Anterior cingulate cortex (tissue), 58 donors: ENCODE data around the gene NFAM1.

Source experiments
- DNase-seq, 58 donors: peaks; one replicate each; lab custom pipeline; 2025; lab: John Stamatoyannopoulos, UW

Gene NFAM1

DNA sequence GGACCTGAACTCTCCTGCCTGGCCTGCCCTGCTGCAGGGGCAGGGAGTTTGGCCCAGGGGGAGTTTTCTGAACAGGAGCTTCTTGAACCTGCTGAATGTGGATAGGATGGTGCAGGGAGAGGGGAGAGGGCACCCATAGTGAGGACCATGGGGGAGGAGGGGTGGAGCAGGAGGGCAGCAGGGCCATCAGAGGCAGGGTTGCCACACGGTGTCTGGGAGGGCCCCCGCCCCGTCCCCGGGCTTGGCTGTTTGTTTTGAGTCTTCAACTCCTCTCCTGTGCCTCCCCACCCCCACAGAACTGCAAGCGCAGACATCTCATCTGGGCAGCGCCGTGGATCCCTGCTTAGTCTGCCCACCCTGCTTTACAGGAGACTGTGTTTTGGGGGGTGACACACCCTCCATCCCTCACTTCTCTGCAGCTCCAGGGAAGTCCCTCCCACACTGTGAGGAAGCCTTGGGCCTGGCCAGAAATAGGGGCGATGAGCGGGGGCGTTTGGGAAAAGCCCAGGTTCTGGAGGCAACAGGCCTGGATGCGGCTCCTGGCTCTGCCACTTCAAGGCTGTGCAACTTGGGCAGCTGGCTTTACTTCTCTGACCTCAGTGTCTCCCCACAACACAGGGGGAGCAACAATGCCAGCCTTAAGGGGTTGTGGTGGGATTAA lies 14.4 kb downstream of the NFAM1 start:
- DNase-seq: no peak

DNA sequence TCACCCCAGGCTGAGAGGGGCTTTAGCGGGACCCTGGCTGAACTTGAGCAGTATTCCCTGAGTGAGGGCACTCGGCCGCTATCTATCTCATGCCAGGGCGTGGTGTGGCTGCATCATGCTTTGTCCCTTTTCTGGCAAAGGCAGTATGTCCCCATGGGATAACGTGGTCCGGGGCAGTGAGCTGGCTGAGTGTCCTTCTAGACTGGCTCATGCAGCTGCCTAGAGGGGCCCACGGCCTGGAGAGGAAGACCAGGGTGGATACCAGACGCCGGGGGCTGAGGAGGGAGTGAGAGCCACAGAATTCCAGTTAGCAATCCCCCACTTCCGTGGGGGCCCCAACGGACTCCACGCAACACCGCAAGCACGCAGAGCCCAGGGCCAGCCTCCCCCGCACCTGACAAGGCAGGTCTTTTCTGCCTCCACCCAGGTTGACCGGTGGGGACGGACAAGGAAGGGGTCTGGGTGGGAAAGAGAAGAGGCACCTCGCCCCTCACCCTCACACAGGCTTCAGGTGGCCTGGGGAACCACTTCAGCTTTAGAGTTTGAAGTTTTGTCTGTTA lies 15.5 kb downstream of the NFAM1 start:
- DNase-seq: no peak

DNA sequence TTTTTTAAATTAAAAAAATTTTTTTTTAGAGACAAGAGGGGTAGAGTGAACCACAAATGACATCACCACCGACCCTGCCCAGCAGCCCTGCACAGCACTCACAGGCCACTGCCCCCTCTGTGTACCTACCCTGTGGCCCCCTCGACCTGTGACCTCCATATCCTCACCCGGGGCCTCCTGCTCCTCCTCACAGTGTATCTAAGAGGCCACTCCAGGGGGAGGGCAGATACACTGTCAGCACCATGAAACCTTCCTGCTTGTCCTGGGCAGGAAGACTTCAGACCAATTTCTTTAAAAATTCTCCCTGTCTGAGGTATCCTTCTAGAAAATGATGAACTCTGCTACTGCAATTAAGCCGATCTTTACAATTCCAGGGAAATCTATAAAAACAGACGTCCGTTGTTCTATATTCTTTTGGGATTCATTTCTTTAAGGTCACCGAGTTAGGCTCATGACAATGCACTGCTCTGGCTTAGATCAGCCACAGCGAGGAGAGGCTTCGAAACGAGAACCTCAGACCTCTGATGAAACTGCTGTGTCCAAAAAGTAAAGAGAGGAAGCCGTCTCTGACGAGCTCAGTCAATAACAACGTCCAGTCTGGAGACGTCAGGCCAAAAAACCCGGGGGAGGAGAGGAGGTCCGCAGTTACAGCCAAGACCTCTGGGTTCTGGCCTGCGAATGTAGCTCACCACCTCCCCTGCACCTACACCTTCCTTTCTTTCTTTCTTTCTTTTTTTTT lies 17.5 kb downstream of the NFAM1 start:
- no peak for DNase-seq

DNA sequence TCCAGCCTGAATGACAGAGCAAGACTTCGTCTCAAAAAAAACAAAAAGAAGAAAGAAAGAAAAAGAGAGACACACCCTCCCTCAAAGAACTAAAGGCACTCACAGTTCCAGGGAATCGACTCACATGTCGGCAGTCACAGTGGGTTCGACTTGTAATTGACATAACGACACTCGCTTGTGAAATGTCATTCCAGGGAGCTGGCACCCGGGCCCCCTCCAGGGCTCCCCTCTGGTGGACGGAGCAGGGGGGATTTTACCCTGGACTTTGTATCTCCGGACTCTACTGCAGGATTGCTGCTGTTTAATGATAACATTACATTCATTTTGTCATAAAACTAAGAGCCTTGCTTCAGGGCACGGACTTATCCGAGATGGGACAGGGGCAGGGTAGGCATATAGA lies 18.2 kb downstream of the NFAM1 start:
- DNase-seq: no peak

DNA sequence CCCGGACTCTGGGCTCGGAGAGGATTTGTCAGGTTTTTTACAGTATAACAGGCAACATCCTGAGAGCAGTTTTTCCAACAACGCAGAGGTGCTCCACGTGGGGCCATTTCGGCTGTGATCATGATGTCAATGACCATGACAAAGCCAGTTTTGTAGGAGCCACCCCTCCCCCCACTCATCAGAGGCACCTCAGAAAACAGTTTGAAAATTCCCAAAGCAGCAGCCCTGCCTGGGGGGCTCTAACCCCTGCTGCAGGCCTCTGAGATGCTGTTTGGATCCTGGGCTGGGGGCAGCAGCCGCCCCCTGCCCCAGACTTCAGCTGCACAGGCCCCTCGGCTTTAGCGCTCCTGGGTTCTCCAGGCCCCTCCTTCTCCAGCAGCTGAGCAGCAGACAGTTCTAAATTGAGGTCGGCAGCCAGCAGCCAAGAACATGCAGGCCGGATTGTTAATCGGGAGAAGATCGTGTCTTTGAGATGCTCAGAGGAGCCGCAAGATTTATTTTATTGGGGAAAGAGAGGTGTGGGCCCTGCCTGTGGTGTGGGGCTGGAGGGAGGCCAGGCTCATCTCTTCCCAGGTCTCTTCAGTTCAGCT lies 19.4 kb downstream of the NFAM1 start:
- peak in 1 of 58 donors; percentile 25 for DNase-seq

DNA sequence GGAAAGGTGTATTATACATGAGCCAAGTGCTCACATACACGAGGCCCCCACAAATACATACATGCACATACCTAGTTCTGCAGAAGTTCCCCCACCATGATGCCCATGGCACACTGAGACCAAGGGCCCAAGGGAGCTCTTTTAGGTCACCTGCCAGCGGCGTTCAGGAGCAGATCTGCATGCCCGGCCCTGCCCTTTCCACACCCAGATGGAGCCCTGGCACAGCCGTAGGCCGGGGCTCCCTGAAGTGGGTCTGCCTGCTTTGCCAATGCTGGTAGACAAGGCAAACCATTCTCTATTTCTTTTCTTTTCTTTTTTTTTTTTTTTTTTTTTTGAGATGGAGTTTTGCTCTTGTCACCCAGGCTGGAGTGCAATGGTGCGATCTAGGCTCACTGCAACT lies 21.5 kb downstream of the NFAM1 start:
- DNase-seq: no peak

DNA sequence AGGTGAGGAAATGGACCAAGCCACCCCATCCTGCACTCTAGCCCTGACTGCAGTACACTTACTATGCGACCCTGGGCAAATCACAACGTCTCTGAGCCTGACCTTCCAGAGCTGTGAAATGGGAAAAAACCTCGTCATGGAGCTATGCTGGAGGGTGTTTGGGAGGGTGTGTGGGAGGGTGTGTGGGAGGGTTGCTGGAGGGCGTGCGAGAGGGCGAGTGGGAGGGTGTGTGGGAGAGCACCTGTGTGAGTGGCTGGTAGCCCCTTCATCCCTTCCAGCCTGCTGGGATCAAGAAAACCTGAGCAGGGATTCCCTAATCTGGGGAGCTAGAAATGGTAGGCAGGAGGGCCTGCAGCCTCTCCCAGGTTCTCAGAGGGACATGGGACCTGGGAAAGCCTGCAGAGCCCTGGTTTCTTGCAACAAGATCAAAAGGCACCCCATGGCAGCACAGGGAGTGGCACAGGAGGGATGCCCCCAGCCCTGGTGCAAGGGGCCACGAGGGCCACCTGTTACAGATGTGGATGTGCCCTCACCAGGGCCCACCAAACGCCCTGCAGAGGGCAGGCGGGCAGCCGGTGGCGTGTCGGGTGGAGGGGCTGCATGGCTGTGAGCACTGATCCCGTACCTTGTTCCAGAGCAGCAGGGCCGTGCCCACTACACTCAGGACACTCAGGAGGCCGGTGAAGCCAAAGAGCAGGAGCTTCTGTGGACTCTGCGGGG lies 23.2 kb downstream of the NFAM1 start:
- no peak for DNase-seq

DNA sequence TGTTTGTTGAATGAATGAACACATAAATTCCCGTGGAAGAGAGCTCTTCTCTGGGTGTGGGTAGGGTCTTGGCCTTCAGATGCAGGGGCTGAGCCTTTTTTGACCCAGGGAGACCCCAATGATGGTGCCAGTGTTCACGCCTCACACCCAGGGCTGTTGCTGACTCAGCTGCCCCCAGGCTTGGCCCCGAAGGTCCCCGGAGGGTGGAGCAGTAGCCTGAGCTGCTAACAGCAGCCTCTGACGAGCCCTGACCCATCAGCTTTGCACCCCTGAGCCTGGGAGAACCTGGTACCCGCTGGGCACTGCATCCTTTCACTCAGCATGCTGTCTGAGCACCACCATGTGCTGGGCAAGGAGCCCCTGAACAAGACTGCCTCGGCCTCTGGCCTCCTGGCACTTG lies 23.9 kb downstream of the NFAM1 start:
- DNase-seq: no peak

DNA sequence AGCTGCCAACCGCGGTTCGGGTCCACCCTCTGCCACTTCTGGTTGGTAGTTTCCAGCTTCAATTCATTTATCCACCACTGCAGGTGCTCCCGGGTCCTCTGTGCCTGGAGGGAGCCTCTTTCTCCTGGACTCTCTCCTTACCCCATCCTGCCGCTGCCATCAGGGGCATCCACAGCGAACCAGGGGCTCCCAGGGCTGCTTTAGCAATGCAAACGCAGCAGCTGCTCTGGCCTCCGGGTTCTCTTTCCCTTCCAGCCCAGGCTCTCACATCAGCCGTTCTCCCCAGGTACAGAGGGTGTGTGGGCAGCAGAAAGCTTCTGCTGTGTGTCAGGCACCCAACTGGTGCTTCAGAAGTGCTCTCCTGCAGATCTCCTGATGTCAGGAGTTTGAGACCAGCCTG lies 27.9 kb downstream of the NFAM1 start:
- DNase-seq: no peak

DNA sequence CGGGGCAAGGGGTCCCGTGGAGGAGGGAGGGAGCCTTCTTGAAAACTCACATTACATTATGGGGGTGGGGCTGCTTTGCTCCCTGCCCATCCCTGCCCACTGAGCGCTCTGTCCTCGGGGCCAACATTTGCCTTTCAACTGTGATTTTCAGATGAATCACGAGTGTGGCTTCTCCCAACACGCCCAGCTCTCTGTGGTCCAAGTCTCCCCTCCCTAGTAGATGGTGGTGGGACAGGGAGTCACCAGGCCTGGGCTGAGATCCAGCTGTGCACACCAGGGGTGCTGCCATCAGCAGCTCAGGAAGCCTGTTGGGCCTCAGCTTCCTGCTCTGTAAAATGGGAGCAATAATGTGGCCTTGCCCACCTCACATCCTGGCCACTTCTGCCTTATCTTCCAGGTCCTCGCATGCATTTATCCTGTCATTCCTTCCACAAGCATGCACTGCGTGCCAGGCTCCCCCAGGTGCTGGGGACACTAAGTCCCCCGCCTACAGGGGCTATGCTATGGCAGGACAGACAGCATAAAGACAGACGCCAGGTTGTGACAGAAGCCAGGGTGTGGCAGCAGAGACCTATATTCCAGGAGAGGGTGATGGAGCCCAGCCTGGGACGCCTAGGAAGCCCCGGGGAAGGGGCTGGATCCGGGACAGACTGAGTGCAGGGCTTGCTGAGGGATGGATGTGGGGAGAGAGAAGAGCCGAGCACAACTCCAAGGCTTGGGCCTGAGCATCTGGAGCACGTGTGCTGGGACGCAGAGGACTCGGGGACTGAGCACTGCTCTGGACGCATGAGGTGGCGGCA lies 30.5 kb downstream of the NFAM1 start:
- DNase-seq: no peak

DNA sequence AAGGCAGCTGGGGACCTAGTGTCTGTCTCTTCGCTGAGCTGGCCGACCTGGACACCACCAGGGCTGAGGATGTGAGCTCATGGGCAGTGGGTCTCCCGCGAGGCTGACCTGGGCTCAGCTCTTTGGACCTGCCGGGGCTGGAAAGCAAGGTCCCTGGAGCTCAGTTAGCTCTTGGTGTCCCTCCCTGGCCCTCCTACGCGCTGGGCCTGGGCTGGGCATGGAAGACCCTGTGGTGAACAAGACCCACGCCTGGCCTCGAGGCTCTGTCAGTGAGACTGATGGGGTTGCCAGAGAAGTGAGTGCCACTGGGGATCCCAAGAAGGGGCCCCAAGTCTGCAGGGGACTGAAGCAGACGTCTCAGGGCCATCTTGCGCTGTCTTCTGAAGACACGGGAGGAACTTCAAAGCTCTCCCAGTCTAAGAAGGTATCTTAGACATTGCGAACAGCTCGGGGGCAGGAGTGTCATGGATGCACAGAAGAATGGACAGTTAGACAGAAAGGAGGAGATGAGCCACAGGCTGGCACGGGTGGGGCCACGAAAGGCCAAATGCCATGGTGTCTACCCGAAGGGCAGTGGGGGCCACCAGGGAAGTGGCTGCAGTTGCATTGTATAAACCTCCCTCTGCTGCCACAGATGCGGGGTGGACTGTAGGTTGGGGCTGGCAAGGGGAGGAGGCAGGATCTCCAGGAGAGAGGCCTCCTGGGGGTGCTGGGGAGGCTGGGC lies 31.2 kb downstream of the NFAM1 start:
- DNase-seq: no peak

DNA sequence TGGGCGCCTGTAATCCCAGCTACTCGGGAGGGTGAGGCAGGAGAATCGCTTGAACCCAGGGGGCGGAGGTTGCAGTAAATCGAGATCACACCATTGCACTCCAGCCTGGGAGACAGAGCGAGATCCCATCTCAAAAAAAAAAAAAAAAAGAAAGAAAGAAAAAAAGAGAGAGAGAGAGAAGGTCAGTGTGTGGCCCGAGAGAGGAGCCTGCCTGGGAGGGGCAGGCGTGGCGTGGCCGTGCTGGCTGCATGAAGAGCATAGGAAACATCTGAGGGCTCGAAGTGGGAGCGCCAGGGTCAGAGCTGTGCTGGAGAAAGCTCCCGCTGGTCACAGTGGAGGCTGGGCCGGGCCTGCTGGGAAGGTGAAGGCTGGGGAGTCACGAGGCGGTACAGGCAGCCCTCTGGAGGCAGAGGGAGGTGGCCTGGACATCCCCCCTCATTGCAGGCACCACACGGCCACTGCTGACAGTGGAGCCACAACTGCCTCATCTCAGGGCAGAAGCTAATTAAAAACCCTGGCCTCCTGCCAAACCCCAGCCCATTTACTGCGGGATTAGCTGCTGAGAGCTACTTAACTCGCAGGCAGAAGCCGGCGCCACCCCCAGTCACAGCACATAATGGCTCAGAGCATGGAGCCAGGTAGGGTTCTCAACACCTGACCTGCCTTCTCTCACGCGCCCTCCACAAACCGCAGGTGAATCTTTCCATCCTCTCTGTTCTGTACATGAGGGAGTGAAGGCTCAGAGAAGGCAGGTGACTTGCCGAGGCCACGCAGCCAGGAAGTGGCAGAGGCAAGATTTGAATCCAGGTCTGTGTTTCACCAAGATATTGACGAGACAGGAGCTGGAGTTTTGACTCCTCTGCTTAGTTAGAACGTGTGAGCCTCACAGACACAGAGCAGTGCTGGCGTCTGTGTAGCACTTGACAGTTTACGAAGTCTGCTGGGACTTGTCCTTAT lies 32.6 kb downstream of the NFAM1 start:
- peak in 13 of 58 donors; percentile 18 to 73 (median 26) for DNase-seq

DNA sequence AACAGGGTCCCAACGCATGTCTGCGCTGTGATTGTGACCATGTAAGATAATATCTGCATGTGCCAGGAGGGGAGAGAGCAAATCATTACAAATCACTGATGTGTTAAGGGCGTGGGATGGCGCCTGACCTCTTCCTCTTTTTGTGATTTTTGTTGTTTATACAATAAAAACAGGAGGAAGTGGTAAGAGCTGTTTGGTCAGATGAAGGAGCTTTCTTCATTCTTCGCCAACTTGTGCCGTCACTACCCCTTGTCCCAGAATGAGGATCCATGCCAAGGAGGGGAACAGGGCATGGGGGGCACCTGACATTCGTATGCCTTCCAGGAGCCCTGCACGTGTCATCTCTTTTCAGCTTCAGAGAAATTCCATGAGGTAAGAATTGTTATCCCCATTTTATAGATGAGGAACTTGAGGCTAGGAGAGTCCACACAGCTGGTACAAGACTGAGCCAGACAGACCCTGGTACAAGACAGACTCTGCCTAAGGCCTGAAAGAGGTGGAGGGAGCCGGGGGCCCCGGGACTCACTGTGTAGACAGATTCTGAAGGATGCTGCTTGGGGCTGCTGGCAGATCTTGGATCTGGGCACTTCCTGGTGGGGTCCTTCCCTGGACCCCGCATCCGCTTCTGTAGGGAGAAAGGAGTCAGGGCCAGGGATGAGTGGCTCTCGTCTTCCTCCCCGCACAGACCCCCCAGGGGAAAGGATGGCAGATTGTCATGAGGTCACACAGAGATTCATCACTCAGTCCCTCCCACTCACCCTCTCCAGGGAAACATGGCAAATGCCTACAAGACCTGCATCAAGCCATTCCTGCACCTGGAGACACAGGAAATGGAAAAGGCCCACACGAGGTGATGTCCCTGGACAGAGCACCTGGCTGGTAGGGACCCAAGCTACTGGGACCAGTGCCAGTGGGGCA lies 34.6 kb downstream of the NFAM1 start:
- DNase-seq: peak in 2 of 58 donors; percentile 31 to 38

DNA sequence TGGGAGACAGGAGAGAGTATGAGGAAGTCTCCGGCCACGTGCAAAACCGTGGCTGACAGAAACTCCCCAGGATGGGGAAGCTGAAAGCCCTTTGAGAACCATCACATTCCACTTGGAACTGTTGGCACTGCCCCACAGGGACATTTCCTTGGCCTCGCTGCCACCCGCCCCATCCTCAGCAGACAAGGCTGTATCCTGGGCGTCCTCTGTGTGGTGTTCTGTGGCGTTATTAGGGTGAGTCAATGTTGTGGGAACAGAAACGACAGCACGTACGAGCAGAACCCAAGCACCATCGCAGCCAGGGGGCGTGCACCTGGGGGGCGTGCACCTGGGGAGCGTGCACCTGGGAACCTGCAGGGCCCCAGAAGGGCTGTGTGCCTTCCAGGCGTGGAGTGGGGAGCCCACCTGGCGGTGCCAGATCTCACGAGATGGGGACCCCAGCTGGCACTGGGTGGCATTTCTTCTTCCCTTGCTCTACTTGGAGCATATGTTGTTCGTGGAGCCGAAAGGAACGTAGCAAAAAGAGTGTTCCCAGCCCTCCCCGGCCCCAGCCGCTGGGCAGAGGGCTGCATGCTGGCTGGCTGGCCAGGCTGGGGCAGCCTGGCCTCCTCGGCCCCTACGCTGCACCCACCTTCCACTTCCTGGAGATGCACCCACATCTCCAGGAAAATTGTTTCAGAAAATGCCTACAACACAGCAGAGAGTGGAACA lies 35.4 kb downstream of the NFAM1 start:
- peak in 4 of 58 donors; percentile 17 to 25 (median 20) for DNase-seq

DNA sequence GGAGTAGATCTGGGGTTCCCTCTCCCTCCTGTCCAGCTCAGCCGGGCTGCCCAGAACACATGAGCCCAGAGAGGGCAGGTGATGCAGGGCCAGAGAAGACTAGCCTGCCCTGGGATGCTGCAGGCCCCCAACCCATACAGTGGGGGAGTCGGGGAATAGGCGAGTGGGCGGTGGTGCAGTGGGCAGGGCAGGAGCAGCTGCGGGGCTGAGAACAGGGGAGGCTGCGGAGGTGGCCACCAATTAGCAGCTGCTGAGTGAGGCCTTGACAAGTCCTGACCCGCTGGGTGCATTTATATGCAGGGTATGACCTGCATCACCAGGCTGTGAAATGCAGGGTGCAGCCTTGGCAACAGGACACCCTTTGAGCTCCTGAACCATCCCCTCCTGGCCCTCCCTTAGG lies 43.1 kb downstream of the NFAM1 start:
- DNase-seq: no peak

DNA sequence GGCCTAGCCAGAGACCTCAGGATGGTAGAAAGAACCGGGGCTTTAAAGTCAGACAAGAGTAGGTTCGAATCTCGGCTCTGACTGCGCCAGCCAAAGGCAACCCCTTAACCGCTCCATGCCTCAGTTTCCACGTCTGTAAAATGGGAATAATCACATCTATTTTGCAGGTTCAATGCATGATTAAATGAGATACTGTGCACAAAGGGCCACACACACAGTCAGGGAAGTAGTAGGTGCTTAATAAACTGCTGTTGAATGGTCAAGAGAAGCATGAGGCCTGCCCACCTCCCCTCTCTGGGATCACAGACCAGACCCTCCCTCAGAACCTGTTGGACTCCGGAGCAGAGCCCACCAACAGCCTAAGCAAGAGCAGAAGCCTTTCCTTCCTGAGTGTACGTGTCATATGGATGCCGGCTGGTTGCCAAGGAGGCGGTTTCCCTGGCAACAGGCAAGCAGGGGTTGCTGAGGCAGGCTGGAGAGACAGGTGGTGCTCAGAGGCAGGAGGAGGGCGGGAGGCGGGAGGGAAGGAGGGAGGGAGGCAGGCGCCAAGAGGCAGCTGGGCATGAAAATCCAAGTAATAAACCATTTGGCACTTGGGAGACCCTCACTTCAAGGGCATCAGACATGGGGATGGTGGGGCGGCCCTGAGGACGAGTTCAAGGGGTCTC lies 43.9 kb downstream of the NFAM1 start:
- DNase-seq: peak in 50 of 58 donors; percentile 14 to 91 (median 64)
